HepG2 (cell line): ENCODE results near the gene DEPDC5. TPM values are rescaled to one million over a fixed set of nuclear protein-coding genes. Genes with fewer than 3 reads are reported as not detected.

Experiments used
- ATAC-seq: fragments of 200-7000 bp; cut with Tn5 transposase; 3 replicates; pipeline ENCODE4 v1.9.1; 2020; ENCODE audit warnings: mild to moderate bottlenecking, moderate library complexity
- BruUV-seq: library from RNA; stranded (reverse); fragments of 400-500 nt; replicated peaks from 2 replicates; lab custom pipeline; 2021; lab: Mats Ljungman, UMichigan
- CTCF ChIA-PET: fragments of 300-600 bp; formaldehyde crosslinking; extraction: SDS; loops from one replicate; lab custom pipeline; 2021; ENCODE audit warnings: low total read pairs, inconsistent platforms, low intra/inter-chr PET ratio; lab: Yijun Ruan, JAX
- POLR2A ChIA-PET: fragments of 350-600 bp; sonication (Branson Sonifier 250); formaldehyde crosslinking; loops from one replicate; lab custom pipeline; 2020; ENCODE audit warnings: antibody characterized with exemption, inconsistent platforms; lab: Yijun Ruan, JAX
- DNase-seq: peaks from one replicate; pipeline ENCODE4 v3.0.0-alpha.2; 2015; ENCODE audit warnings: low spot score
- FAIRE-seq: peaks from 3 replicates; lab custom pipeline; 2011; peaks lifted over from hg19 to GRCh38; lab: Jason Lieb, UNC
- H2AFZ ChIP-seq: one replicate; pipeline ENCODE4 v1.6.1; 2011; ENCODE audit warnings: low read length, inconsistent platforms
- H3K27ac ChIP-seq: fragments of 300-600 bp; 3 replicates; pipeline ENCODE4 v1.8.0; 2011; ENCODE audit warnings: mixed run types, mild to moderate bottlenecking, mixed read lengths, low read length, inconsistent platforms; ENCODE audit not compliant: insufficient read depth; ENCODE audit errors: extremely low read length
- H3K27me3 ChIP-seq, 2 experiments: fragments of 200-600 bp in 1 of 2; 2 replicates in 1 of 2; 3 replicates in 1 of 2; pipeline versions ENCODE4 v1.6.0 to v1.8.0; 2011; ENCODE audit warnings: low read length in 2 of 2, mild to moderate bottlenecking in 2 of 2, moderate library complexity in 2 of 2, inconsistent platforms in 1 of 2; ENCODE audit not compliant: insufficient read depth in 2 of 2, control insufficient read depth in 1 of 2
- H3K36me3 ChIP-seq, 2 experiments: fragments of 200-600 bp in 1 of 2; replicated peaks in 1 of 2; 2 replicates in 1 of 2; 3 replicates in 1 of 2; pipeline versions ENCODE4 v1.5.1 to v1.8.0; 2011; ENCODE audit warnings: low read length in 2 of 2, inconsistent platforms in 1 of 2; ENCODE audit not compliant: insufficient read depth in 2 of 2, control insufficient read depth in 1 of 2
- H3K4me1 ChIP-seq: 2 replicates; pipeline ENCODE4 v1.5.1; 2012; ENCODE audit warnings: low read length, inconsistent platforms; ENCODE audit not compliant: insufficient read depth
- H3K4me2 ChIP-seq: 2 replicates; pipeline ENCODE4 v1.6.0; 2011; ENCODE audit warnings: low read depth, low read length, inconsistent platforms
- H3K4me3 ChIP-seq, 3 experiments: fragments of 200-600 bp in 1 of 3; sonication (generic), shearing (Covaris generic) in 1 of 3; replicated peaks in 1 of 3; 2 replicates each; pipeline ENCODE4 v1.5.1; 2011 to 2016; ENCODE audit warnings: low read length in 3 of 3, inconsistent platforms in 2 of 3, low read depth in 2 of 3, mild to moderate bottlenecking in 2 of 3, control low read depth in 1 of 3, mixed read lengths in 1 of 3; ENCODE audit not compliant: insufficient read depth in 1 of 3
- H3K79me2 ChIP-seq: one replicate; pipeline ENCODE4 v1.6.1; 2011; ENCODE audit warnings: low read length, inconsistent platforms; ENCODE audit not compliant: insufficient read depth
- H3K9ac ChIP-seq: 2 replicates; pipeline ENCODE4 v1.6.0; 2011; ENCODE audit warnings: mild to moderate bottlenecking, low read depth, low read length, inconsistent platforms; ENCODE audit not compliant: insufficient read depth
- H3K9me3 ChIP-seq: 2 replicates; pipeline ENCODE4 v1.5.1; 2012; ENCODE audit warnings: mild to moderate bottlenecking, low read length
- H4K20me1 ChIP-seq: 2 replicates; pipeline ENCODE4 v1.6.0; 2011; ENCODE audit warnings: inconsistent platforms, mild to moderate bottlenecking, low read length, moderate library complexity; ENCODE audit not compliant: insufficient read depth
- AHDC1 ChIP-seq: sonication (generic); formaldehyde crosslinking; IDR thresholded peaks from 2 replicates; pipeline ENCODE4 v1.5.1; 2020; ENCODE audit warnings: mild to moderate bottlenecking, missing genetic modification reagents, borderline replicate concordance
- ATF4 ChIP-seq, 2 experiments: fragments of 450-650 bp in 1 of 2; sonication (generic) in 1 of 2; formaldehyde crosslinking; IDR thresholded peaks; 2 replicates each; pipeline versions ENCODE4 v1.5.0 to v1.8.0; 2020 to 2022; ENCODE audit warnings: mild to moderate bottlenecking in 1 of 2, missing genetic modification reagents in 1 of 2
- ELF3 ChIP-seq: IDR thresholded peaks from 2 replicates; pipeline ENCODE4 v1.6.1; 2016; ENCODE audit warnings: missing genetic modification reagents, missing compliant biosample characterization
- REL ChIP-seq: sonication (generic); formaldehyde crosslinking; conservative IDR thresholded peaks from 2 replicates; pipeline ENCODE4 v1.8.0; 2022; ENCODE audit warnings: mild to moderate bottlenecking, missing genetic modification reagents, moderate library complexity
- UBTF ChIP-seq: sonication (generic); formaldehyde crosslinking; IDR thresholded peaks from 2 replicates; pipeline ENCODE4 v1.4.0; 2020; ENCODE audit warnings: mild to moderate bottlenecking, missing genetic modification reagents
- ZBTB39 ChIP-seq: sonication (generic); formaldehyde crosslinking; IDR thresholded peaks from 2 replicates; pipeline ENCODE4 v1.5.0; 2020; ENCODE audit warnings: missing genetic modification reagents
- ZBTB7A ChIP-seq: sonication (generic); formaldehyde crosslinking; IDR thresholded peaks from 2 replicates; pipeline ENCODE4 v1.8.0; 2022; ENCODE audit warnings: mild to moderate bottlenecking, missing genetic modification reagents
- ZFP37 ChIP-seq: sonication (generic); formaldehyde crosslinking; IDR thresholded peaks from 2 replicates; pipeline ENCODE4 v1.4.0; 2020; ENCODE audit warnings: missing genetic modification reagents, borderline replicate concordance
- ZNF362 ChIP-seq: sonication (generic); formaldehyde crosslinking; IDR thresholded peaks from 2 replicates; pipeline ENCODE4 v1.4.0; 2020; ENCODE audit warnings: missing genetic modification reagents, mild to moderate bottlenecking, borderline replicate concordance
- ZNF629 ChIP-seq: sonication (generic); formaldehyde crosslinking; conservative IDR thresholded peaks from 2 replicates; pipeline ENCODE4 v1.5.0; 2020; ENCODE audit warnings: missing genetic modification reagents
- ZNF713 ChIP-seq: sonication (generic); formaldehyde crosslinking; IDR thresholded peaks from 2 replicates; pipeline ENCODE4 v1.4.0; 2020; ENCODE audit warnings: mild to moderate bottlenecking, missing genetic modification reagents
- ZNF782 ChIP-seq: sonication (generic); formaldehyde crosslinking; IDR thresholded peaks from 2 replicates; pipeline ENCODE4 v1.4.0; 2020; ENCODE audit warnings: missing genetic modification reagents, mild to moderate bottlenecking, borderline replicate concordance
- WGBS: methylation state at CpG from one replicate; pipeline ENCODE4 v1.1.6; 2017; ENCODE audit warnings: low lambda C conversion rate; 5-methylcytosine and 5-hydroxymethylcytosine counted together
- in situ Hi-C: cut with HindIII; loops from 2 replicates; pipeline ENCODE4 v1.10.0; 2017; ENCODE audit warnings: low pct_unique_long_range_greater_than_20kb; ENCODE audit not compliant: extremely low pct_ligation_motif_present
- intact Hi-C: fragments of 100-400 bp; cut with micrococcal nuclease; formaldehyde crosslinking; loops from one replicate; pipeline ENCODE4 v1.10.0; 2022; ENCODE audit not compliant: unreplicated experiment
- polyA plus RNA-seq, 8 experiments: library from polyadenylated mRNA; depleted of rRNA in 3 of 8; stranded (reverse) in 7 of 8; unstranded in 1 of 8; fragments of >200 nt; fragmentation: Illumina TruSeq in 4 of 8; extraction: Trizol in 4 of 8; gene quantifications; 2 replicates each; pipeline versions ENCODE4 v1.2.1 to v1.2.3, GENCODE V29; 2011 to 2016; ENCODE audit warnings: low read depth in 4 of 8, missing spikeins in 1 of 8, mixed read lengths in 1 of 8; ENCODE audit not compliant: insufficient read depth in 1 of 8
- total RNA-seq, 5 experiments: library from RNA; depleted of rRNA; stranded (reverse); fragments of >200 nt; fragmentation: Illumina TruSeq; extraction: Trizol; gene quantifications; 2 replicates each; pipeline ENCODE4 v1.2.3, GENCODE V29; 2016; ENCODE audit warnings: low read depth in 1 of 5

DEPDC5 gene
- total and polyA plus RNA-seq, 2 of the 13 experiments (the other 11 are each of a cell fraction or from before 2014, with no cell fraction given): 9.8 to 12.4 TPM

GRCh38 chr22:31899669-31900068 lies 145.8 kb downstream of the DEPDC5 start:
- intact Hi-C loops (no loop called here), in situ Hi-C loops (no loop called here)
- 64% methylated on average over 4 of the region's 4 CpGs for WGBS
- H3K9ac ChIP-seq: no peak overlapping the region
- no TSS peak for BruUV-seq
- H4K20me1 ChIP-seq: no peaks in the 10 kb centered on the region
- peaks cover 5 to 8% of the 10 kb centered on the region in 2 experiments; a peak in 3 of 5 replicates for H3K36me3 ChIP-seq
- H3K79me2 ChIP-seq: no peaks in the 10 kb centered on the region
- ChIA-PET POLR2A (interaction anchor here (1.1 kb wide), 1 partner anchor 71 kb away, joined by 3 read pairs; no protein-coding TSS in a partner anchor), CTCF (no interaction called here)
- no peak for DNase-seq
- no peak overlapping the region for H3K27ac ChIP-seq
- no peak overlapping the region for H2AFZ ChIP-seq
- H3K27me3 ChIP-seq: no peaks in the 10 kb centered on the region; a peak in 1 of 5 replicates
- H3K9me3 ChIP-seq: no peaks in the 10 kb centered on the region
- peak; percentile 76 for ATAC-seq
- no peak for FAIRE-seq
- no peak overlapping the region for H3K4me3 ChIP-seq
- peaks cover 8% of the 10 kb centered on the region for H3K4me1 ChIP-seq
- H3K4me2 ChIP-seq: no peak overlapping the region
- TF ChIP-seq UBTF (CRISPR knock-in tag): no peak
- TF ChIP-seq ELF3 (CRISPR knock-in tag): no peak
- no peak for TF ChIP-seq REL (CRISPR knock-in tag)
- TF ChIP-seq ZNF362 (CRISPR knock-in tag): no peak
- TF ChIP-seq ZNF629: no peak
- TF ChIP-seq ZBTB39 (CRISPR knock-in tag): no peak
- no peak for TF ChIP-seq AHDC1
- no peak for TF ChIP-seq ZNF782 (CRISPR knock-in tag)
- no peak for TF ChIP-seq ZFP37 (CRISPR knock-in tag)
- no peak for TF ChIP-seq ZBTB7A (CRISPR knock-in tag)
- TF ChIP-seq ATF4 (CRISPR knock-in tag; IDR thresholded peaks at IDR 0.05): no peak
- no peak for TF ChIP-seq ZNF713
